K562 (cell line): ENCODE results near the gene LY6G5B. TPM values are rescaled to one million over a fixed set of nuclear protein-coding genes. Genes with fewer than 3 reads are reported as not detected.
A peak's percentile ranks its signal among the peaks of the same experiment; 100 is the strongest.

Source experiments
- BHLHE40 ChIP-seq: IDR thresholded peaks from 2 replicates; pipeline ENCODE4 v1.6.1; 2011; ENCODE audit warnings: low read length, improper control_type of control experiment
- MCM2 ChIP-seq: fragments of 450-650 bp; IDR thresholded peaks from 2 replicates; pipeline ENCODE4 v1.6.1; 2017; ENCODE audit warnings: low read depth, mild to moderate bottlenecking
- MTA3 ChIP-seq: fragments of 450-650 bp; formaldehyde crosslinking; IDR thresholded peaks from 2 replicates; pipeline ENCODE4 v1.6.1; 2017; ENCODE audit warnings: mild to moderate bottlenecking, borderline replicate concordance
- NCOA1 ChIP-seq: fragments of 450-650 bp; IDR thresholded peaks from 2 replicates; pipeline ENCODE4 v1.6.1; 2016; ENCODE audit warnings: low read depth
- RBM22 ChIP-seq: fragments of 200-400 bp; formaldehyde crosslinking; IDR thresholded peaks from 2 replicates; pipeline ENCODE4 v1.6.1; 2018; ENCODE audit warnings: low read length, low read depth; ENCODE audit not compliant: poor library complexity, severe bottlenecking
- SAFB ChIP-seq: fragments of 200-400 bp; formaldehyde crosslinking; IDR thresholded peaks from 2 replicates; pipeline ENCODE4 v1.6.1; 2017; ENCODE audit warnings: low read depth, low read length, borderline replicate concordance
- TEAD2 ChIP-seq: fragments of 450-650 bp; IDR thresholded peaks from 2 replicates; pipeline ENCODE4 v1.6.1; 2016; ENCODE audit warnings: missing genetic modification characterization, control low read depth, missing compliant biosample characterization
- ZNF668 ChIP-seq: fragments of 250-450 bp; sonication (Bioruptor Pico); IDR thresholded peaks from 2 replicates; pipeline ENCODE4 v1.8.0; 2022; ENCODE audit warnings: mild to moderate bottlenecking, inconsistent platforms
- polyA plus RNA-seq, 8 experiments: library from polyadenylated mRNA; depleted of rRNA in 4 of 8; stranded (reverse) in 5 of 8; unstranded in 3 of 8; fragments of >200 nt; fragmentation: Nextera tagmentation in 2 of 8; fragmentation: Illumina TruSeq in 1 of 8; extraction: Ambion mirVana in 2 of 8; extraction: Trizol in 1 of 8; gene quantifications; 2 replicates each; pipeline versions ENCODE4 v1.2.1 to v1.2.3, GENCODE V29; 2011 to 2014; ENCODE audit warnings: inconsistent platforms in 1 of 8, missing spikeins in 1 of 8
- total RNA-seq, 7 experiments: library from RNA; depleted of rRNA in 6 of 7; stranded (reverse); fragments of >200 nt in 6 of 7; fragmentation: Illumina TruSeq in 2 of 7; extraction: Trizol in 2 of 7; gene quantifications; 2 replicates each; pipeline versions ENCODE4 v1.2.1 to v1.2.3, GENCODE V29; 2011 to 2021; ENCODE audit warnings: low replicate concordance in 1 of 7
- TF ChIP-seq, protein P1 (sequence below), 2 experiments: fragments of 450-650 bp; formaldehyde crosslinking in 1 of 2; IDR thresholded peaks; 2 replicates each; pipeline versions ENCODE4 v1.4.0 to v1.6.1; 2014 to 2020; ENCODE audit warnings: mild to moderate bottlenecking in 2 of 2, borderline replicate concordance in 1 of 2, low read depth in 1 of 2
- TF ChIP-seq, protein P2 (sequence below), 2 experiments: fragments of 450-650 bp; IDR thresholded peaks; 2 replicates each; pipeline ENCODE4 v1.6.1; 2018; ENCODE audit warnings: mild to moderate bottlenecking in 2 of 2, low read depth in 1 of 2; ENCODE audit not compliant: partially characterized antibody in 2 of 2

Gene LY6G5B
- total and polyA plus RNA-seq, 9 of the 15 experiments (the other 6 are each of a cell fraction or from before 2014, with no cell fraction given) = 6.0 to 27.0 (median 7.5) TPM

DNA sequence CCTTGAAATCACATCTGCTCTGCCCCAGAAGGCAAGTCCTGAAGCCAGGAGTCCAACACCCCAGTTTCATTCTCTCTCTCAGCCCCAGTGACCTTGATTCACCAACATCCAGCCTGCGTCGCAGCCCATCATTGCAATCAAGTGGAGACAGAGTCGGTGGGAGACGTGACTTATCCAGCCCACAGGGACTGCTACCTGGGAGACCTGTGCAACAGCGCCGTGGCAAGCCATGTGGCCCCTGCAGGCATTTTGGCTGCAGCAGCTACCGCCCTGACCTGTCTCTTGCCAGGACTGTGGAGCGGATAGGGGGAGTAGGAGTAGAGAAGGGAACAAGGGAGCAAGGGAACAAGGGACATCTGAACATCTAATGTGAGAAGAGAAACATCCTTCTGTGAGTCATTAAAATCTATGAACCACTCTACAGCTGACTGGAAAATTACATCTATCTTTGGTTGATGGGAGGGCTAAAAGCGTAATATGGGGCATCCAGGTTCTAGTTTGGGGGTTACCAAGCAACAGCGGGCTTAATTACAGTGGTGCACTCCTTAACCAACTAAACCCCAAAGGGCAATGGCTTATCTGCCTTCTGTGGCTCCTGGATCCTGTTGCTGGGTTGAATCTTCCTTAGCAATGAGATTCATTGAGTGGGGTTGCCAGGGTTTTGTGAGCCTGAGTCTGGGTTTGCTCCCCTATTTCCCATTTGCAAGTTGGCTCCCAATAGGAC, 47.9 kb downstream of the LY6G5B start (continued):
- TF ChIP-seq, protein P1, sequence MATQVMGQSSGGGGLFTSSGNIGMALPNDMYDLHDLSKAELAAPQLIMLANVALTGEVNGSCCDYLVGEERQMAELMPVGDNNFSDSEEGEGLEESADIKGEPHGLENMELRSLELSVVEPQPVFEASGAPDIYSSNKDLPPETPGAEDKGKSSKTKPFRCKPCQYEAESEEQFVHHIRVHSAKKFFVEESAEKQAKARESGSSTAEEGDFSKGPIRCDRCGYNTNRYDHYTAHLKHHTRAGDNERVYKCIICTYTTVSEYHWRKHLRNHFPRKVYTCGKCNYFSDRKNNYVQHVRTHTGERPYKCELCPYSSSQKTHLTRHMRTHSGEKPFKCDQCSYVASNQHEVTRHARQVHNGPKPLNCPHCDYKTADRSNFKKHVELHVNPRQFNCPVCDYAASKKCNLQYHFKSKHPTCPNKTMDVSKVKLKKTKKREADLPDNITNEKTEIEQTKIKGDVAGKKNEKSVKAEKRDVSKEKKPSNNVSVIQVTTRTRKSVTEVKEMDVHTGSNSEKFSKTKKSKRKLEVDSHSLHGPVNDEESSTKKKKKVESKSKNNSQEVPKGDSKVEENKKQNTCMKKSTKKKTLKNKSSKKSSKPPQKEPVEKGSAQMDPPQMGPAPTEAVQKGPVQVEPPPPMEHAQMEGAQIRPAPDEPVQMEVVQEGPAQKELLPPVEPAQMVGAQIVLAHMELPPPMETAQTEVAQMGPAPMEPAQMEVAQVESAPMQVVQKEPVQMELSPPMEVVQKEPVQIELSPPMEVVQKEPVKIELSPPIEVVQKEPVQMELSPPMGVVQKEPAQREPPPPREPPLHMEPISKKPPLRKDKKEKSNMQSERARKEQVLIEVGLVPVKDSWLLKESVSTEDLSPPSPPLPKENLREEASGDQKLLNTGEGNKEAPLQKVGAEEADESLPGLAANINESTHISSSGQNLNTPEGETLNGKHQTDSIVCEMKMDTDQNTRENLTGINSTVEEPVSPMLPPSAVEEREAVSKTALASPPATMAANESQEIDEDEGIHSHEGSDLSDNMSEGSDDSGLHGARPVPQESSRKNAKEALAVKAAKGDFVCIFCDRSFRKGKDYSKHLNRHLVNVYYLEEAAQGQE (IDR thresholded peaks at IDR 0.05; ENCODE audit: borderline replicate concordance) = peak; percentile 31; the same call in 1 of the 2 replicates
- TF ChIP-seq, protein P1 (CRISPR knock-in tag; IDR thresholded peaks at IDR 0.05; ENCODE audit: low read depth) = no peak
- TF ChIP-seq, protein P2, sequence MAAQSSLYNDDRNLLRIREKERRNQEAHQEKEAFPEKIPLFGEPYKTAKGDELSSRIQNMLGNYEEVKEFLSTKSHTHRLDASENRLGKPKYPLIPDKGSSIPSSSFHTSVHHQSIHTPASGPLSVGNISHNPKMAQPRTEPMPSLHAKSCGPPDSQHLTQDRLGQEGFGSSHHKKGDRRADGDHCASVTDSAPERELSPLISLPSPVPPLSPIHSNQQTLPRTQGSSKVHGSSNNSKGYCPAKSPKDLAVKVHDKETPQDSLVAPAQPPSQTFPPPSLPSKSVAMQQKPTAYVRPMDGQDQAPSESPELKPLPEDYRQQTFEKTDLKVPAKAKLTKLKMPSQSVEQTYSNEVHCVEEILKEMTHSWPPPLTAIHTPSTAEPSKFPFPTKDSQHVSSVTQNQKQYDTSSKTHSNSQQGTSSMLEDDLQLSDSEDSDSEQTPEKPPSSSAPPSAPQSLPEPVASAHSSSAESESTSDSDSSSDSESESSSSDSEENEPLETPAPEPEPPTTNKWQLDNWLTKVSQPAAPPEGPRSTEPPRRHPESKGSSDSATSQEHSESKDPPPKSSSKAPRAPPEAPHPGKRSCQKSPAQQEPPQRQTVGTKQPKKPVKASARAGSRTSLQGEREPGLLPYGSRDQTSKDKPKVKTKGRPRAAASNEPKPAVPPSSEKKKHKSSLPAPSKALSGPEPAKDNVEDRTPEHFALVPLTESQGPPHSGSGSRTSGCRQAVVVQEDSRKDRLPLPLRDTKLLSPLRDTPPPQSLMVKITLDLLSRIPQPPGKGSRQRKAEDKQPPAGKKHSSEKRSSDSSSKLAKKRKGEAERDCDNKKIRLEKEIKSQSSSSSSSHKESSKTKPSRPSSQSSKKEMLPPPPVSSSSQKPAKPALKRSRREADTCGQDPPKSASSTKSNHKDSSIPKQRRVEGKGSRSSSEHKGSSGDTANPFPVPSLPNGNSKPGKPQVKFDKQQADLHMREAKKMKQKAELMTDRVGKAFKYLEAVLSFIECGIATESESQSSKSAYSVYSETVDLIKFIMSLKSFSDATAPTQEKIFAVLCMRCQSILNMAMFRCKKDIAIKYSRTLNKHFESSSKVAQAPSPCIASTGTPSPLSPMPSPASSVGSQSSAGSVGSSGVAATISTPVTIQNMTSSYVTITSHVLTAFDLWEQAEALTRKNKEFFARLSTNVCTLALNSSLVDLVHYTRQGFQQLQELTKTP (IDR thresholded peaks at IDR 0.05; ENCODE audit: low read depth in 1 of 2, partially characterized antibody in 2 of 2) = no peak
- TF ChIP-seq TEAD2 = no peak
- TF ChIP-seq MTA3 = 0 out of 2 replicates have a peak, but pooled peaks have one; percentile 34
- TF ChIP-seq SAFB = no peak
- TF ChIP-seq NCOA1 = no peak
- TF ChIP-seq BHLHE40 = peak; percentile 56; the same call in 1 of the 2 replicates
- 0 out of 2 replicates have a peak, but pooled peaks have one; percentile 22 for TF ChIP-seq ZNF668
- no peak for TF ChIP-seq MCM2
- TF ChIP-seq RBM22 = no peak
